Tibial nerve (tissue), 4 donors: Measurements from ENCODE around the gene ARHGEF16. TPM values are rescaled to one million over a fixed set of nuclear protein-coding genes. Genes with fewer than 3 reads are reported as not detected.

ENCODE experiments used
- DNase-seq, 2 donors: peaks; one replicate each; pipeline ENCODE4 v3.0.0-alpha.2; 2019; ENCODE audit warnings: low spot score in 2 of 2
- H3K27ac ChIP-seq, 4 donors: fragments of 200-600 bp; sonication (generic) in 3 of 4; one replicate each; pipeline ENCODE4 v1.5.1; 2017 to 2019; ENCODE audit warnings: mild to moderate bottlenecking in 1 of 4
- H3K27me3 ChIP-seq, 2 donors: fragments of 200-600 bp; sonication (generic) in 1 of 2; one replicate each; pipeline versions ENCODE4 v1.5.1 to v1.6.0; 2017 to 2019
- H3K36me3 ChIP-seq, 3 donors: fragments of 200-600 bp; sonication (generic); one replicate each; pipeline ENCODE4 v1.5.1; 2018 to 2019
- H3K4me1 ChIP-seq, 4 donors: fragments of 200-600 bp; sonication (generic) in 3 of 4; one replicate each; pipeline ENCODE4 v1.5.1; 2017 to 2019
- H3K4me3 ChIP-seq, 4 donors: fragments of 200-600 bp; sonication (generic) in 3 of 4; one replicate each; pipeline ENCODE4 v1.5.1; 2017 to 2019; ENCODE audit warnings: mild to moderate bottlenecking in 1 of 4, moderate library complexity in 1 of 4
- H3K9me3 ChIP-seq, 4 donors: fragments of 200-600 bp; sonication (generic) in 3 of 4; one replicate each; pipeline ENCODE4 v1.5.1; 2017 to 2019
- EP300 ChIP-seq, 2 donors: sonication (generic); formaldehyde crosslinking; IDR thresholded peaks; one replicate each; pipeline ENCODE4 v1.6.1; 2017; ENCODE audit warnings: antibody characterized with exemption in 2 of 2, mild to moderate bottlenecking in 1 of 2
- POLR2A ChIP-seq, 2 donors: fragments of 450-650 bp; IDR thresholded peaks; one replicate each; pipeline ENCODE4 v1.6.1; 2017; ENCODE audit warnings: antibody characterized with exemption in 2 of 2, mild to moderate bottlenecking in 2 of 2, moderate library complexity in 2 of 2
- WGBS, 2 donors: methylation state at CpG; one replicate each; pipeline ENCODE4 v1.1.5; 2018; 5-methylcytosine and 5-hydroxymethylcytosine counted together
- total RNA-seq, 4 donors: library from RNA; depleted of rRNA; stranded (reverse); fragments of >200 nt; gene quantifications; one replicate each; pipeline ENCODE4 v1.1.0, GENCODE V29; 2016
- TF ChIP-seq, protein P1 (sequence below), 5 experiments: fragments of 200-600 bp in 3 of 5; fragments of 450-650 bp in 2 of 5; sonication (generic) in 3 of 5; IDR thresholded peaks; one replicate each; pipeline ENCODE4 v1.5.1; 2016 to 2019; ENCODE audit warnings: antibody characterized with exemption in 5 of 5, mild to moderate bottlenecking in 3 of 5, moderate library complexity in 2 of 5

Gene ARHGEF16
- total RNA-seq, 4 donors from 2014 or later = 10.0 to 19.2 (median 17.1) TPM

GRCh38 chr1:3471356-3472087 lies 17.1 kb downstream of the ARHGEF16 start:
- WGBS, 2 donors = 17 to 25% methylated on average over 12 to 24 of the region's 25 CpGs
- Histone ChIP-seq H3K9me3 (no peaks in the 10 kb centered on the region), H3K36me3 (no peaks in the 10 kb centered on the region), H3K4me3 (no peak overlapping the region), H3K4me1 (peaks cover 0 to 77% (median 35%) of the 10 kb centered on the region in 4 donors), H3K27me3 (no peaks in the 10 kb centered on the region), H3K27ac (peak overlapping the region; percentile 58 to 92 (median 76))
- TF ChIP-seq EP300 (IDR thresholded peaks at IDR 0.05) = peak in 1 of 2 donors; percentile 55
- TF ChIP-seq POLR2A (IDR thresholded peaks at IDR 0.05) = no peak
- TF ChIP-seq, protein P1, sequence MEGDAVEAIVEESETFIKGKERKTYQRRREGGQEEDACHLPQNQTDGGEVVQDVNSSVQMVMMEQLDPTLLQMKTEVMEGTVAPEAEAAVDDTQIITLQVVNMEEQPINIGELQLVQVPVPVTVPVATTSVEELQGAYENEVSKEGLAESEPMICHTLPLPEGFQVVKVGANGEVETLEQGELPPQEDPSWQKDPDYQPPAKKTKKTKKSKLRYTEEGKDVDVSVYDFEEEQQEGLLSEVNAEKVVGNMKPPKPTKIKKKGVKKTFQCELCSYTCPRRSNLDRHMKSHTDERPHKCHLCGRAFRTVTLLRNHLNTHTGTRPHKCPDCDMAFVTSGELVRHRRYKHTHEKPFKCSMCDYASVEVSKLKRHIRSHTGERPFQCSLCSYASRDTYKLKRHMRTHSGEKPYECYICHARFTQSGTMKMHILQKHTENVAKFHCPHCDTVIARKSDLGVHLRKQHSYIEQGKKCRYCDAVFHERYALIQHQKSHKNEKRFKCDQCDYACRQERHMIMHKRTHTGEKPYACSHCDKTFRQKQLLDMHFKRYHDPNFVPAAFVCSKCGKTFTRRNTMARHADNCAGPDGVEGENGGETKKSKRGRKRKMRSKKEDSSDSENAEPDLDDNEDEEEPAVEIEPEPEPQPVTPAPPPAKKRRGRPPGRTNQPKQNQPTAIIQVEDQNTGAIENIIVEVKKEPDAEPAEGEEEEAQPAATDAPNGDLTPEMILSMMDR (IDR thresholded peaks at IDR 0.05) = peak in 4 of 5 experiments; percentile 40 to 79 (median 54)
- no peak for DNase-seq

DNA sequence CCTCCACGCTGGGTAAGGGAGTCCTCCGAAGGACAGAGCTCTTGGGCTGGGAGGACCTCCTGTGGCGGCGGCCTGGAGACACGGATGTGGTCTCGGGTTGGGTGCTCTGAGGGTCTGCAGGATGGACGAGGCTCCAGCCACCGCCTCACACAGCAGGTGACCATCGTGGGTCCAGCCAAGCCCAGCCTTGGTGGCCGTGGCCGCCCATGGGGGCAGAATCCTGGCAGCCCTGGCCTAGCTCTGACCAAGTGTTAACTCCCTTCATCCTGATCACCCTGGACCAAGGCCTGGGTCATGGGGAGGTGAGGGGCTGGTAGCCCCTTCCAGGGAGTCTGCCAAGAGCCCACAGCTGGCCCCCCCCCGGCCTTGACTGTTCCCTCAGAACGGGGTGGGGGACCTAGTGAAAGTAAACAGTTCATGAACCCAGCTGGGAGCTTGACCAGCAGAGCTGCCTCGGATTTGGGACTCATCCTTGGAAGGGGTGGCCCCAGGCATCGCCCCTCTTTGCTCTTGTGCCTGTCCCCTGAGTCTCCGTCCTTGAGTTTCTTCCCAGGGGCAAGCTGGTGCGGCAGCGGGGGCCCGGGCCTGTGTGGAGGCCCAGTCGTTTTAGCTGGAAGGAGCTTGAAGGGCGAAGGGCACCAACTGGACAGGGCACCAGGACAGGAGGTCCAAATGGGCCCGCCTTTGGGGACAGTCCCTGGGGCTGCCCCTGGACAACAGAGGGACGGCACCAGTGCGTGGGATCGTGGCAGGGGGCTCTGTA lies 17.8 kb downstream of the ARHGEF16 start:
- Histone ChIP-seq H3K4me1 (peaks cover 0 to 69% (median 34%) of the 10 kb centered on the region in 4 donors), H3K27me3 (no peaks in the 10 kb centered on the region), H3K9me3 (no peaks in the 10 kb centered on the region), H3K27ac (peak overlapping the region; percentile 58 to 92 (median 76)), H3K36me3 (peaks cover 0 to 2% (median 0%) of the 10 kb centered on the region in 3 donors), H3K4me3 (no peak overlapping the region)
- DNase-seq = no peak
- 48 to 56% methylated on average over 18 to 23 of the region's 25 CpGs for WGBS, 2 donors
- TF ChIP-seq, protein P1 (IDR thresholded peaks at IDR 0.05) = peak in 1 of 5 experiments; percentile 4
- TF ChIP-seq EP300 (IDR thresholded peaks at IDR 0.05) = no peak

DNA sequence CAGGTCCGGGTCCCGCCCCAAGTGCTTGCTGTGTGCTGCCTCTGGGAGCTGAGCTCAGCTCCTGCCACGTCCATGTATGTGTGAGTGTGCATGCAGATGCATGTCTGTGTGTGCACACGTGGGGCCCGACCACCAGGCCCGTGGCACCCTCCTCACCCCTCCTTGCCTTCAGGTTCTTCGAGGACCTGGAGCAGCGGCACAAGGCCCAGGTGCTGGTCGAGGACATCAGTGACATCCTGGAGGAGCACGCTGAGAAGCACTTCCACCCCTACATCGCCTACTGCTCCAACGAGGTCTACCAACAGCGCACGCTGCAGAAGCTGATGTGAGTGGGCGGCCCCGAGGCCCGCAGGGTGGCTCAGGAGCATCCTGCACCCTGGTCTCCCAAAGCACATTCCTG lies 18.4 kb downstream of the ARHGEF16 start:
- H3K9me3 ChIP-seq = no peaks in the 10 kb centered on the region
- 60 to 76% methylated on average over 9 to 17 of the region's 17 CpGs for WGBS, 2 donors
- TF ChIP-seq, protein P1 (IDR thresholded peaks at IDR 0.05) = no peak
- no peak for TF ChIP-seq POLR2A (IDR thresholded peaks at IDR 0.05)
- no peak for TF ChIP-seq EP300 (IDR thresholded peaks at IDR 0.05)
- H3K36me3 ChIP-seq = peaks cover 0 to 9% (median 0%) of the 10 kb centered on the region in 3 donors
- no peak for DNase-seq
- H3K4me3 ChIP-seq = no peak overlapping the region
- H3K27me3 ChIP-seq = no peaks in the 10 kb centered on the region
- H3K27ac ChIP-seq = peak overlapping the region; percentile 58 to 92 (median 76)
- H3K4me1 ChIP-seq = peaks cover 0 to 63% (median 34%) of the 10 kb centered on the region in 4 donors

- Histone ChIP-seq H3K9me3 (no peaks in the 10 kb centered on the region), H3K4me3 (no peak overlapping the region), H3K27ac (peak overlapping the region; percentile 28 to 92 (median 64)), H3K36me3 (peaks cover 0 to 14% (median 0%) of the 10 kb centered on the region in 3 donors), H3K27me3 (no peaks in the 10 kb centered on the region), H3K4me1 (peaks cover 0 to 58% (median 32%) of the 10 kb centered on the region in 4 donors)
- TF ChIP-seq, protein P1 (IDR thresholded peaks at IDR 0.05) = no peak
- TF ChIP-seq EP300 (IDR thresholded peaks at IDR 0.05) = peak in 1 of 2 donors; percentile 26
- 24 to 40% methylated on average over 16 to 18 of the region's 20 CpGs for WGBS, 2 donors
- DNase-seq = peak in 1 of 2 donors; percentile 29
These were observed 18.9 kb downstream of the ARHGEF16 start for GRCh38 chr1:3473381-3473844.
